Glomerular visceral epithelial cell (primary cell): ENCODE results near the gene KMT2D.
"Not testable (repeated sequence)": the region's sequence is repeated elsewhere in the genome, so short reads cannot be mapped to it uniquely, and the experiment has no call there.

Experiments
- DNase-seq: peaks from one replicate; pipeline ENCODE4 v3.0.0-alpha.2; 2016; ENCODE audit errors: extremely low spot score

KMT2D gene

DNA sequence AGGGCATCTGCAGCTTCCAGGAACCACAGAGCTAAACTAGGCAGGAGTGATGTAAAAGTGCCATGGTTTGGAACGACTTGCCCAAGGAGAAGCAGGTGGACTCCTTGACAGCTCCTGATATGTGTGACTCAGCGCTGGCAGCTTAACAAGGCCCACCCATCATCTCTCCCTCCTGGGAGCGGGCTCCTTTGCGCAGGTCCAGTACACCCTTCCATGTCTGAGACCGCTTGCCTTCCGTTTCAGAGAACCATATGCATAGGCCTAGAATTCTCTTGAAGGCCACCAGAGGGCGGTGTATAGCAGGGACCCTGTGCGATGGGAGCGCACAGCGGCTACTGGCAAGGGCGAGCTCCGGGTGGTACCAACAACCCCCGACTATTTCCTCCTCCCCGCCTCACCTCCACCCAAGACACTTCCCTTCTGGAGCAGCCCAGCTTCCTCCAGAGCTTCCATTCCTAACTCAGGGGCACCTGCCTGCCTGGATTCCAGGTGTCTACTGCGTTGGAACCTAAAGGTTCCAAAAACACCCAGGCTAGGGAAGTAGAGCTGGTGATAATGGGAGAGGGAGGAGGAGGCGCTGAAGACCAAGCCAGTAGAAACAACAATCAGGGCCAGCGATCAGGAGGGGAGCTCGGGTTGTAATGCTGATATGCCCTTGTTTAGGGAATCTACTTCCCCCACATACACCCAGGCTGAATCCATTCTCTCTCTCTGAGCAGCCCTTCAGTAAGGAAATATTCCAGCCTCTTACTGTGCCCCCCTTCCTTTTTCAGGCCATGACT is 27.7 kb upstream of the KMT2D start:
- DNase-seq: peak; percentile 96

DNA sequence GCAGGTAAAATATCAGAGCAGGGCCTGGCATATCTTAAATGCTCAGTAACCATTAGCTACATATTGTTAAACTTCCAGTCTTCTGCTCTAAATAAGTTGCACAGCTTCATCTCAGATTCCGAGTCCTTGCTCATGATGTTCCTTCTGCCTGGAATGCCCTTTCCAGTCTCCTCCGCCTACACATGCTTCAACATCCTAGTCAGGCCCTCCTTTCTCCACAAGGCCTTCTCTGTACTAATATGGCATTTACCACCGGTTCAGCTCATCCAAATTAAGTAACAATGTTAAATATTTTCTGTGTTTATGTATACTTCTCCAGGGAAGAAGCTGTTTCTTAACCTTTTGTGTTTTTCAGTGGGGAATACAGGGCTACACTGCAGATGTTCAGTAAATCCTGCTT is 25.5 kb upstream of the KMT2D start:
- DNase-seq: no peak

DNA sequence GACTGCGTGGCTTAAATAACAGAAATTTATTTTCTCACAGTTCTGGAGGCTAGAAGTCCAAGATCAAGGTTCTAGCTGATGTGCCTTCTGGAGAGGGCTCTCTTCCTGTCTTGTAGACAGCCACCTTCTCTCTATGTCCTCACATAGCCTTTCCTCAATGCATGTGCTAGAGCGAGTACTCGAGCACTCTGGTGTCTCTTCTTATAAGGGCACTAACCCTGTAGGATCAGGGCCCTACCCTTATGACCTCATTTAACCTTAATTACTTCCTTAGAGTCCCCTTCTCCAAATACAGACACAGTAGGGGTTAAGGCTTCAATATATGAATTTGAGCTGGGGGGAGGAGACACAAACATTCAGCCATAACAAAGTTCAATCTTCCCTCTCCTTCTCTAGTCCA is 23.8 kb upstream of the KMT2D start:
- no peak for DNase-seq

DNA sequence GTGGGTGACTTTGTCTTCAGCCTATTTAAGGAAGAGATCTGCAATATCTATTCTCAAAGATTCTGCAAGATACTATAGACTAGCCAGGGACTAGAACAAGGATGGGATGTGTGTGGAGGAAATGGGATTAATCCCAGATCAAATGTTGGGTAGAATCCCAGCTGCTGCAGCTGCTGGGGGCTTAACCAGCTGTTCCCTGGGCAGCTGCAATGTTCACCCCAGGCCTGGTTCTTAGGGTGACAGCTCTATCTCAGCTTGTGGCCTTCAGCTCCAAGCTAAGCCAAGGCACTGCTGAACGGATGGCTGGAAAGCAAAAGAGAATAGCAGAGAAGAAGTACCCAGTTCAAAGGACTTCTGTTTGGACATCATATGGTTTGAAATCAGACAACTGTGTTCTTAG is 19.2 kb upstream of the KMT2D start:
- no peak for DNase-seq

DNA sequence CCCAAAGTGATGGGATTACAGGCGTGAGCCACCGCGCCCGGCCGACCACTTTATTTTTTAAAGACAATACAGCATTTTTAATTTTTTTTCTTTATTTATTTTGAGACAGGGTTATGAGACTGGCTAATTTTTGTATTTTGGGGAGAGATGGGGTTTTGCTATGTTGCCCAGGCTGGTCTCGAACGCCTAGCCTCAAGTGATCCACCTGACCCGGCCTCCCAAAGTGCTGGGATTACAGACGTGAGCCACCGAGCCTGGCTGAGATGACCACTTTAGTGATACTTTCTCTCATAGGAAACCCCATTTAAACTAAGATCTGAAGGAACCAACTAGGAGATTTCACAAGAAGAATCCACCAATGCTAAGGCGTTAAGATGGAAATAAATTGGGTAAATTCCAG is 10.4 kb upstream of the KMT2D start:
- DNase-seq: no peak

DNA sequence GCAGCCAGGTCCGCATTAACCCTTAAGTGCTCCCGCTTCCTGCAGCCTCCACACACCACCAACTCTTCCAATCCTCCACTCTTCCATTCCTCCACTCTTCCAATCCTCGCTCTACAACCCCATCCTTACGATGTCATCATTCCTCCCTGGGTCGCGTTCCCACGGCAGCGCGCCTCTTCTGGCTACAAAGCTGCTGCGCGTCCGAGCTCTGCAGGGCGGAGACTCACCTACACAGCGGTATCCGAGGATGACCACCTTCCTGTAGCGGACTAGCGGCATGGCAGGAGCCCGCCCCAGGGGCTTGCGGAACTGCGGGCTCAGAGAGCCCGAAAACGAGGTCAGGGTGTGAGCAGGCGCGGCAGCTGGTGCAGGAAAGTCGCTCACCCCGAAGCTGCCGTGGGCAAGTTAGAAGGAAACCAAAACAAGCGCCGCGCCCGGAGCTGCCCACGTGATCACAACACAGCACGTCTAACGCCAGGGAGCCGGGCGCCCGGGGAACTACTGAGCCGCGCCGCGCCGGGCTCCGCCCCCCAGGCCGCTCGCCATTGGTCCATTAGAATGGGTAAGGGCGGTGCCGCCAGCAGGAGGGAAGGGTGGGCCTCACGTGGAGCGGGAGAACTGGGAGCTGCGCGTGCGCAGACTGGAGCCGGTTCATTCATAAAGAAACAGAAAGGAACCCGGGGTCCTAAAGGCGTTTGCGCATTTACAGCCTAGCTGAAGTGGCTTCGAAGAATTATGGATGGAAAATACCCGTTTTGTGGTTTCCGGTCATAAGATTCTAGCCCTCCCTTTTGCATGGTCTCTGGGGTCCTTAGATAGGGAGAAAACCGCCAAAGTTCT is 9.1 kb upstream of the KMT2D start, which contains the start of gene RHEBL1:
Gene RHEBL1, minus strand, starts transcription at position 473 of the 840 bp plus-strand sequence. Its CDS starts 194 bp downstream, at position 279.
- DNase-seq: peak; percentile 97

DNA sequence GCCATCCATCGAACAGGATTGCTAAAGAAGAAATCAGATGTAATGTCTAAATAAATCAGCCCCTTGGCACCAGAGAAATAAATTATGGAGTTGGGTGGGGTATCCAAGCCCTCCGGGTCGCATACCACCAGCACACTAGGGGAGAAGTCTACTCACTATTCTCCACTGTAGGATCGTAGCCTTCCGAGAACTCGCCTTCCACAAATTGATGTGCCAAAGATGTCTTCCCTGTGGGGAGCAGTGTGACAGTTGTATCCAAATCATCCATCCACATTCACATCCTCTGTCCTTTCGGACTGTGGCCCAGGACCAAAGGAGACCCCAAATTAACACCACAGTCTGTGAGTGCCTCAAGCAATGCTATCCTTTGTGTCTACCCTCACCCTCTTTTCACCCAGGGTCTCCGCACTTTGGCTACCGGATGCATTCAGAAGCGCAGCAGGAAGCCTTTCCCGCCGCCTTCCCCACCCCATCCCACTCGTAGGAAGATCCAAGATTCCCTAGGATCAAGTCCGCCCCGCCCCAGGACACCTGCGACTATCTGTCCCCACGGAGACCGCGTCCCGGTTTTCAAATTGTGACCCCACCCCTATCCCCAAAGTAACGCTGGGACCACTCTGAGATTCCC is 8.4 kb upstream of the KMT2D start:
- DNase-seq: no peak

DNA sequence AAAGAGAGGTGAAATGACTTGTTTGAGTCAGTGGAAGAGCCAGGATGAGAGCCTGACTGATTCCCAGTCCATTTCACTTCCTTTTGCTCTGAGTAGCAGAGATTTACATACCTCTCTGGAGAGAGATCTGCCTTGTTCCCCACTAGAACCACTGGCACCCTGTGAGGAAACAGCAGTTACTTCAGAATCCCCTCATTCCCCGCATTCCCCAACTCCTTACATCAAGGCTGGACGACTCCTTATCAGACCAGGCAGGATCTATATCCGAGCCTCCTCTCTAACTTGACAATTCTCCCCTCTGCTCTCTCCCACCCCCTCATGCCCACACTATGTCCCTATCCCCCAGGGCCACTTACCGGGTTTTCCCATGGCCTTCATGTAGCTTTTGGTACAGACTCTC is 5.5 kb upstream of the KMT2D start:
- DNase-seq: no peak

DNA sequence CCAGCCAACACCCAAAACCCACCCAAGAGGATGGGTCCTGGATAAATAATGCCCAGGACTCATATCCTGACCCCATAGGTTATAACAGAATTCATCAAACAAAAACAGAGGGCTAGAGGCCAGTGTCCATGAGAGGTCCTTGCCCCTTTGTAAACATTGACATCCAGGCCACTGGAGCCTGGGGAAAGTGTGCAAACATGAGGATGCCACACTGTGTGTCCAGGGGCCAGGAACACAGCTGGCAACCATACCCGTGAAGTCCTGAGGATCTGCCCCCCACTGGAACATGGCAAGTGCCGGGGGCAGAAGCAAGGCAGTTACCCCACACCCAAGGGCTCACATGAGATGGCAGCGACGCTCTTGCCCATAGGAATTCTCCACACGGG is 4.2 kb upstream of the KMT2D start:
- no peak for DNase-seq

DNA sequence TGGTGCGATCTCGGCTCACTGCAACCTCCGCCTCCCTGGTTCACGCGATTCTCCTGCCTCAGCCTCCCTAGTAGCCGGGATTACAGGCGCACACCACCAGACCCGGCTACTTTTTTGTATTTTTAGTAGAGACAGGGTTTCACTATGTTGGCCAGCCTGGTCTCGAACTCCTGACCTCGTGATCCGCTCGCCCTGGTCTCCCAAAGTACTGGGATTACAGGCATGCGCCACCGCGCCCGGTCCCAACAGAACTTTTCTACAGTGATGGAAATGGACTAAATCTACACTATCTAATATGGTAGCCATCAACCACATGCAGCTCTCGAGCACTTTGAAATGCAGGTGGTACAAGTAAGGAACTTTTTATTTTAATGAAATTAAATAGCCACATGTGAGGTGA is 1.3 kb upstream of the KMT2D start:
- not testable (repeated sequence) for DNase-seq

DNA sequence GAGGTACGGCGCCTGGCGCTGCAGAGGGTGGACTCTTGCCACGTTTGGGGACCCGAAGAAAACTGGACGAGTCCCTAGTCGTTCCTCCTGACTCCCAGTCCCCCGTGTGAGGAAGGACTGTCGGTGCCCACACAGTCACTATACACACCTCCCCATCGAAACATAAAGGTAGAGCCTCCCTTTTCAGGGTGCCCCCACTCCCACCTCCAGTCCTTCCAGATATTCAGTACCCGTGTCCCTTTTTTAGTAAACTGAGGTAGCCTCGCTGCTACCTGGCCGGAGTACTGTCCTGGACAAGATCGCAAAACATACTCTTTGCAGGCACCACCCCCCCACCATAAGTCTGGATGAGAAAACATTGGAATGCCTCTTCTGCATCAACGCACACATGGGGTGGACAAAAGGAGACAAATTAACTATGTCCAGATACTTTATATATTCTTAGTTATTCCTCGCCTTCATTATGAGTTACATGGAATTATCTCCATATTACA is 610 bp upstream of the KMT2D start:
- DNase-seq: no peak

DNA sequence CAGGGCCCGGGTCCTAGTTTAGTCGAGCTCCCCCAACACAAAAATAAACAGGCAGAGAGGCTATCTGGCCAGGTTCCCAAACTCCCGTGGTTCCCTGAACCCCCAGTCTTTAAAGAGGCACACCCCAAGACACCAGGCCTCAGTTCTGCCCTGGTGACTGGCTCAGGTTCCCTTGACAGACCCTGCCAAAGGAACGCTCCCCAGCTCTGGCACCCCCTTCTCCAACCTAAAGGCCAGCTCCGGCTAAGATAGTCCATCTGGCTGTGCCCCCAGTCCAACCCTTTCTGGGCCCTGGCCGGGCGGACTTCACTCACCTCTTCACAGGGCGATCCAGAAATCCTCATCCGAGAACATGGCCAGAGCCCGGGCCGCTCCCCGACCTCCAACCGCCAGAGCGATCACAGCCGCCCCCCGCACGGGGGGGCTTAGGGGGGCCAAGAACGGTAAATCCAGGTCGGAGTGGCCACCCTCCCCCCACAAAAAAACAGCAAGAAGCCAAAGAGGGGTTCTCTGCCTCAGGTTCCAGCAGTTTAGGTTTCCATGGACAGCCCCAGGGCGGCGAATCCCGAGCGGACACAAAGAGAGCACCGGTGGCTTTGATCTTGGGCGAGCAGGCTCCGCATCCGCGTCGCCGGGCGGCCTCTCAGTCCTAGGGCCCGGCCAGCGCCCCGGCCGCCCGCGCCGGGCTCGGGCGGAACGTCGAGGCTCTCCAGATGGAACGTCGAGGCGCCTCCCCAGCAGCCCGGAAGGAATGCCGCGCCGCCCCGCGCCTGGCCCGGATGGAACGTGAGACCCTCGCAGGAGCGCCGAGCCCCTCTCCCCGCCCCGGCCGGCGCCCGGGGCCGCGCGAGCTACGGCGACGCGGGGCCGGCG is 1.1 kb downstream of the KMT2D start:
- DNase-seq: peak; percentile 9

DNA sequence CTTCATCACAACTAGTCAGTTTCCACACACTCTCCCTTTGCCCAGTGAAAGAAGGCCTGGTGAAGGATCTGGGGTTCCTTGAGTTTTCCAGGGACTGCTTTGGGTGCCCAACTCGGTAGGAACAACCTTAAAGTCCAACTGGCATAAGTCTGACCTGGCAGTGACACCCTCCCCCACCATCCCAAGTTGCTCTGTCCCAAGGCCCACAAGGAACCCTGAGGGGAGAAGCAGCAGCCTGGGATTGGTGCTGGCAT is 1.6 kb downstream of the KMT2D start:
- DNase-seq: peak; percentile 8

DNA sequence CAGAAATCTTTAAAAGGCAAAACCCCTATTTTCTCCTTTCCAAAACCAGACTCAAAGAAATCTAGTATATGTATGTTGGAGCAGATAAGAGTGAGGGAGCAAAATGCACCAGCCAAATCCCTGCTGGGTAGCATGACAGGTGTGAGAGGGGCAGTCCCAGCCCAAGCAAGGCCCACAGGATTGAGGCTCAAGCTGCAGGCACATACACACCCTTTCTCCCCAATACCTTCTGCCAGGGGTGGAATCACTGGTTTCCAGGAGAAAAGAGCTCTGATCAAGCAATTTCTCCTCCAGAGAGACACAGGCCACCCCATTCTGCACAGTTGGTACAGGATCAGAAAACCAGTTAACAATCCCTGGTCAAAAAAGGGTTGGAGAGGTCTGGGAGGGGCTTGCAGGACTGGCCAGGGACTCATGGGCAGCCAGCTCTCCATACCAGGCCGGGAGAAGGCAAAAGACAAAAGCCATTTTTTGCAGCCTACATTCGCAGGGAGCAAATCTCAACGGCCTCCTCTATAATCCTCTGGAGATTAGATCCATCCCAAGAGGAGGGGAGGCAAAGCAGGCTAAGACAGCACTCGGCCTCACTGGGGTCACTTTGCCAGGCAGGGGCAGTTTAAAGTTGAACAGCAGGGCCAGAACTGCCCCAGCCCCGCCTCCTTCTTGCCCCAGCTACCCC is 2.1 kb downstream of the KMT2D start:
- DNase-seq: no peak

DNA sequence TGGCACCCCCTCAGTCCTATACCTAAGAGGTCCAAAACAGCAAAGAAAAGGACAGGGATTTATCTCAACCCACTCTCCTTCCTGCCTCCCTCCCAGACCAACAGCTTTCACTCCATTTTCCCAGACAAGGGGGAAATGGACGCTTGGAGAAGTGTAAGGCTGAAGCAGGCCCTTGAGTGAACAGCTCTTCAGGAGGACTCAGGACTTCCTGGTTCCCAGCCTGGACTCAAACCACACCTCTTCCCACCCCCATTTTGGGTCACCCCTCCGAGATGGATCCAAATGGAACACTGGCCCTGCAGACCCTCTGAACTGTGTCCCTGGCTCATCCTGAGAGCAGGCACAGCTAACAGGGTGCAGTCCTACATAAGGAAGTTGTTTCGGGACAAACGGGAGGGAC is 2.7 kb downstream of the KMT2D start:
- no peak for DNase-seq

DNA sequence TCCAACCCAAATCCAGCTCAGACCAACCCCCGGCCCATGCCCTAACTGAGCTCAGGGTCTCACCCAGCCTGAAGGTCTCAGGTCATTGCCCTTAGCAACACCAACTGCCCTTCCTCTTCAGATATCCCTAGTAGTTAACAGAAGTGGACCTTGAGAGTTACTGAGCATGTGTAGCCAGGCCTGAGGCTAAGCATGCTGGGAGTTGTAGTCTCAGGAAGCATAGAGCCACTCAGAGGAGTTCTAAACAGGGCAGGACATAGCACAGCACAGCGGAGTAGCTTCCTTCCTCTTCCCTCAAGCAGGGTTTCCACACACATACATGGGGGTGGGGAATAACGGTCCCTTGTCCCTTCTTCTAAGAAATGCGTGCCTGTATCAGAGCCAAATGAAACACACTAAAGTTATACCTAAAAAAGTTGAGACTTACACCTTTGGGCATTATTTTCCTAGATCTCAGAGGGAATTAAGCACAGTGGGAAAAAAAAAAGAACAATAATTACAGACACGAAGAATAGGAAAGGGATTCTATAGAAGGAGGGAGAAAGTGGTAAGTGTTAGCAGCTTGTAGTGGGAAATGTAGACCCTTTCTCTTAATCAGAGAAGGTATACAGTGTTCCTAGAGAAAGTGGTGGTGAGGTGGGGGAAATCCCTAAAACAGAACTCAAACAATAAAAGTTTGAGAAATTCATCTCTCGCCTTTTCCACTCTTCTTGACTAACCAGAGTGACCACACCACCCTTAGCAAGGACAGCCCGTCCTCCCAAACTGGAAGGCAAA is 4.4 kb downstream of the KMT2D start:
- peak; percentile 42 for DNase-seq

DNA sequence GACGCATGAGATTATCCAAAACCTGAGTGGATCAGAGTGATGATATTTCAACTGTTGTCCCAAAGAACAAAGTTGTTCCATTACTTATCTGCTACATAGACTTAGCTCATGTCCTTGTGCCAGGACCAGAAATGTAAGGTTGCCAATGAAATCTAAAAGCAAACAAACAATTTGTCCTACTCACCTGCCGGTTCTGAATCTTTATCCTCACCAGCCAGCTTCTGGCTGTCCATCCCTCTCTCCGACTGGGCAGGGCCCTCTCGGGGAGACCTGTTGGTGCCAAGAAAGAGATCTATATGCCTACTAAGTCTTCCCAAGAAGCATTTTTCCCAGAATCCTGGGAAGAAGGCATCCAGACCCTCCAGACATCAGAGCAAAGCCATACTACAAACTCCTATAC is 5.5 kb downstream of the KMT2D start:
- DNase-seq: no peak

DNA sequence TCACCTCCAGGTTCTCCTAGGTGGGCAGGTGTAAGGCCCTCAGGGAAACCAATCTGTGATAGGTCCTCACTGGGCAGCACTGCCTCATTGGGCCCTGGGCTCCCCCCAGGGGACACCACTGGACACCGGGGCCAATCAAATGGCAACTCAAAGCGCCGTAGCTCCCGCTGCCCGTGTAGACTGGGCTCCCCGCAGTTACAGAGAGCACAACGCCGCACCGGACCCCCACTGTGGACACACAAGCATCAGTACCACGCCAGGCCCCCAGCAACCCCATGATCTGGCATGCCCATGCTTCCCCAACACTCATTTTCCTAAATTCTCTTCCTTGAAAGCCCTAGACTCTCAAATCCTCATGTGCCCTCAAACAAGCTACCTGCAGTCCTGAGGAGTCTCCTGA is 6.1 kb downstream of the KMT2D start:
- DNase-seq: no peak

DNA sequence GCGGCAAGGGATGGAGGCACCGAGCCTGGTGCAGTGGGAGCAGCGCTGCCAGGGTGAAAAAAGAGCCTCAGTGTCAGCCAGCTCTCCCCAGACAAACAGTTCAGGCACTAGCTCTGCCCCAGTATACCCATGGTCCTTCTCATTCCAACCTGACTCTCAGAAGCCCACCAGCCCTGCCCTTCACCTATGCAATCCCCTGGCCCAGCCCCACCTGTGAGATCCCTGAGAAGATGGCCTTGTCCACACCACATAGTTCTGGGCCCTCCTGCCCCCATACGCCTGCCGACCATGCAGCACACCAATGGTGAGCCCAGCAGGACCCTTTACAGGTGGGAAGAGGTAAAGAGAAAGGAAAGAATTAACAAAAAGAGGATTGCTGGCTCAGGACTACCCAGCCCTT is 6.5 kb downstream of the KMT2D start:
- no peak for DNase-seq

DNA sequence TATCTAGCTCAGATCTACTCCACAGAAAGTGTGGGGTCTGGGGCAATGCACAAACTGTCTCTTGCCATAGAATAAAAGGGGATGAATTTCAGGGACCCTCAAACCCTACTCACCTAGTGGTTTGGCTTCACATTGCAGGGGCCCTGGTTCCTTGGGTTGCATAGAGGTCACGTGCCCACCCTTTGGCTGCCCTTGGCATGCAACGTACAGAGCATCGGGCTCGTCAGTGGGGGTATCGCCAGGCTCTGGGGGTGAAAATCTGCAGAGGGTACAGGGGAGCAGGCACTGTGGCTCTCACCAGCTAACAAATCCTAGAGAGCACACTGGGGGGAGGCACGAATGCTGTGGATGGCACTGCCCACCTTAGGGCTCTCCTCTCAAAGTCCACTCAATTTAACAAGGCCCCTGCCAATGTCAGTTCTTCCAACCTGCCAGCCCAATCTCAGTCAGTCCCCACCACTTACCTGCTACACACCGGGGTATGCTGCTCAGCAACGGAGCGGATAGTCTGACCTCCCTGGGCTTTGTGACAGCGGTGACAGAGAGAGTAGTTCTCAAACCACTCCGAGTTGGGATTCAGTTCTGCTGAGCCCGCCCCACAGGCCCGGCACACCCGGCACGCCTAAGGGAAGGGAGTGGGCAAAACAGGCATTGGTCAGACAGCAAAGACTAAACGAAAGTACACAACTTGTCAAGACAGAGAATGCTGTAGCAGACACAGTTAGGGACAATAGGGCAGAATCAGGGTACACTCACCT is 8.0 kb downstream of the KMT2D start:
- no peak for DNase-seq
